Panc1 (cell line): ENCODE data around the gene TEAD4. TPM values are rescaled to one million over a fixed set of nuclear protein-coding genes. Genes with fewer than 3 reads are reported as not detected.

Experiments
- ATAC-seq: fragments of 200-7000 bp; cut with Tn5 transposase; 2 replicates; pipeline ENCODE4 v1.9.1; 2020; ENCODE audit warnings: mild to moderate bottlenecking, moderate library complexity
- BruUV-seq: library from RNA; stranded (reverse); fragments of 400-500 nt; replicated peaks from 2 replicates; lab custom pipeline; 2021; lab: Mats Ljungman, UMichigan
- CTCF ChIA-PET: fragments of 300-600 bp; sonication (Branson Sonifier 250); formaldehyde crosslinking; loops from one replicate; lab custom pipeline; 2022; ENCODE audit warnings: antibody characterized with exemption; lab: Charles Lee
- POLR2A ChIA-PET: fragments of 300-600 bp; sonication (Branson Sonifier 250); formaldehyde crosslinking; loops from one replicate; lab custom pipeline; 2022; ENCODE audit warnings: antibody characterized with exemption; lab: Charles Lee
- DNase-seq: peaks from one replicate; pipeline ENCODE4 v3.0.0-alpha.2; 2010; ENCODE audit warnings: low read depth, low spot score
- H3K27ac ChIP-seq: 2 replicates; pipeline ENCODE4 v1.5.1; 2011; ENCODE audit warnings: mild to moderate bottlenecking, low read length, inconsistent platforms
- H3K27me3 ChIP-seq: fragments of 200-500 bp; sonication (Bioruptor generic); 2 replicates; pipeline ENCODE4 v1.6.0; 2014; ENCODE audit warnings: low read length, inconsistent platforms; ENCODE audit not compliant: control insufficient read depth, insufficient read depth
- H3K36me3 ChIP-seq: fragments of 200-500 bp; sonication (Bioruptor generic); 2 replicates; pipeline ENCODE4 v1.5.1; 2014; ENCODE audit warnings: inconsistent platforms, mild to moderate bottlenecking, low read length, moderate library complexity; ENCODE audit not compliant: control insufficient read depth, insufficient read depth
- H3K4me1 ChIP-seq: 2 replicates; pipeline ENCODE4 v1.5.1; 2011; ENCODE audit warnings: inconsistent platforms, mild to moderate bottlenecking, low read length, moderate library complexity; ENCODE audit not compliant: control insufficient read depth, insufficient read depth
- H3K4me3 ChIP-seq, 2 experiments: 2 replicates each; pipeline ENCODE4 v1.5.1; 2011 to 2012; ENCODE audit warnings: low read depth in 2 of 2, low read length in 2 of 2, mild to moderate bottlenecking in 2 of 2, inconsistent platforms in 1 of 2, moderate library complexity in 1 of 2
- H3K9me3 ChIP-seq: fragments of 200-500 bp; sonication (Bioruptor generic); 2 replicates; pipeline ENCODE4 v1.5.1; 2014; ENCODE audit warnings: low read depth, mild to moderate bottlenecking, inconsistent platforms, low read length, moderate library complexity; ENCODE audit not compliant: control insufficient read depth, insufficient read depth
- CTCF ChIP-seq: fragments of 450-650 bp; IDR thresholded peaks from 2 replicates; pipeline ENCODE4 v1.5.1; 2017; ENCODE audit warnings: mild to moderate bottlenecking
- POLR2AphosphoS5 ChIP-seq: IDR thresholded peaks from 2 replicates; pipeline ENCODE4 v1.6.1; 2012; ENCODE audit warnings: mild to moderate bottlenecking, low read depth, low read length, moderate library complexity
- REST ChIP-seq, 2 experiments: IDR thresholded peaks; 2 replicates each; pipeline ENCODE4 v1.6.1; 2011 to 2012; ENCODE audit warnings: low read depth in 2 of 2, control low read depth in 1 of 2, low read length in 1 of 2, mild to moderate bottlenecking in 1 of 2, moderate library complexity in 1 of 2; ENCODE audit not compliant: insufficient read depth in 1 of 2
- SIN3A ChIP-seq: IDR thresholded peaks from 2 replicates; pipeline ENCODE4 v1.6.1; 2012; ENCODE audit warnings: low read depth, mild to moderate bottlenecking, low read length, moderate library complexity, borderline replicate concordance; ENCODE audit not compliant: insufficient read depth
- TCF7L2 ChIP-seq: IDR thresholded peaks from 2 replicates; pipeline ENCODE4 v1.6.1; 2011; ENCODE audit warnings: mild to moderate bottlenecking, low read depth, low read length, inconsistent platforms
- in situ Hi-C: cut with HindIII; loops from 2 replicates; pipeline ENCODE4 v1.10.0; 2016; ENCODE audit warnings: low sequenced_read_pairs, low pct_unique_long_range_greater_than_20kb
- intact Hi-C: fragments of 100-400 bp; cut with micrococcal nuclease; formaldehyde crosslinking; loops from one replicate; pipeline ENCODE4 v1.10.0; 2022; ENCODE audit not compliant: unreplicated experiment
- total RNA-seq: library from RNA; stranded (reverse); gene quantifications from one replicate; pipeline ENCODE4 v1.2.1, GENCODE V29; 2021; ENCODE audit not compliant: unreplicated experiment

TEAD4 gene
- total RNA-seq, 1 experiment from 2014 or later = 47.6 TPM

GRCh38 chr12:2959505-2960389 lies 550 bp downstream of the TEAD4 start:
- intact Hi-C loops (no loop called here), in situ Hi-C loops (no loop called here)
- Histone ChIP-seq H3K27ac (peak overlapping the region; percentile 72), H3K36me3 (no peaks in the 10 kb centered on the region), H3K4me3 (peak overlapping the region; percentile 67 to 73), H3K9me3 (no peaks in the 10 kb centered on the region), H3K4me1 (peaks cover 22% of the 10 kb centered on the region), H3K27me3 (no peaks in the 10 kb centered on the region)
- ChIA-PET POLR2A (no interaction called here), CTCF (no interaction called here)
- TF ChIP-seq SIN3A (0 out of 2 replicates have a peak, but pooled peaks have one; percentile 0), REST (IDR thresholded peaks at IDR 0.05; ENCODE audit: insufficient read depth in 1 of 2, low read depth in 2 of 2, low read length in 1 of 2) (no peak), CTCF (no peak), TCF7L2 (0 out of 2 replicates have a peak, but pooled peaks have one; percentile 6), POLR2AphosphoS5 (no peak)
- ATAC-seq (peak; percentile 57), DNase-seq (no peak)
- no TSS peak for BruUV-seq

GRCh38 chr12:2960390-2960956 lies 1.3 kb downstream of the TEAD4 start:
- ChIA-PET CTCF (interaction anchor here (0.6 kb wide), 1 partner anchor 75 kb away, joined by 3 read pairs; no protein-coding TSS in a partner anchor), POLR2A (no interaction called here)
- DNase-seq = no peak
- ATAC-seq = no peak
- no peaks in the 10 kb centered on the region for H3K9me3 ChIP-seq
- BruUV-seq = no TSS peak
- no peaks in the 10 kb centered on the region for H3K27me3 ChIP-seq
- in situ Hi-C loops (no loop called here), intact Hi-C loops (no loop called here)
- H3K27ac ChIP-seq = peak overlapping the region; percentile 72
- peak overlapping the region; percentile 67 to 73 for H3K4me3 ChIP-seq
- H3K36me3 ChIP-seq = no peaks in the 10 kb centered on the region
- H3K4me1 ChIP-seq = peaks cover 22% of the 10 kb centered on the region
- TF ChIP-seq SIN3A = no peak
- TF ChIP-seq POLR2AphosphoS5 = no peak
- no peak for TF ChIP-seq REST (IDR thresholded peaks at IDR 0.05; ENCODE audit: insufficient read depth in 1 of 2, low read depth in 2 of 2, low read length in 1 of 2)
- no peak for TF ChIP-seq TCF7L2
- no peak for TF ChIP-seq CTCF
